IgD-negative memory B cell (primary cell): ENCODE results near the gene SYPL2. TPM values are rescaled to one million over a fixed set of nuclear protein-coding genes. Genes with fewer than 3 reads are reported as not detected.
"Not testable (repeated sequence)": the region's sequence is repeated elsewhere in the genome, so short reads cannot be mapped to it uniquely, and the experiment has no call there.

Experiments
- H3K27ac Mint-ChIP-seq, 3 donors: one replicate each; pipeline ENCODE4 v1.8.0; 2020 to 2022; ENCODE audit warnings: mild to moderate bottlenecking in 3 of 3, mixed read lengths in 3 of 3, moderate library complexity in 1 of 3
- H3K27me3 Mint-ChIP-seq: one replicate; pipeline ENCODE4 v1.8.0; 2021; ENCODE audit warnings: mixed read lengths
- H3K36me3 Mint-ChIP-seq: one replicate; pipeline ENCODE4 v1.8.0; 2020; ENCODE audit warnings: mild to moderate bottlenecking, mixed read lengths
- H3K4me1 Mint-ChIP-seq, 3 donors: one replicate each; pipeline ENCODE4 v1.8.0; 2020 to 2022; ENCODE audit warnings: mixed read lengths in 3 of 3, mild to moderate bottlenecking in 1 of 3
- H3K4me3 Mint-ChIP-seq, 4 donors: one replicate each; pipeline ENCODE4 v1.8.0; 2020 to 2022; ENCODE audit warnings: mild to moderate bottlenecking in 4 of 4, mixed read lengths in 4 of 4, moderate library complexity in 3 of 4
- H3K9me3 Mint-ChIP-seq, 3 donors: one replicate each; pipeline ENCODE4 v1.8.0; 2020 to 2021; ENCODE audit warnings: mixed read lengths in 3 of 3, mild to moderate bottlenecking in 1 of 3
- polyA plus RNA-seq: library from polyadenylated mRNA; unstranded; fragments of 300-500 nt; fragmentation: Illumina TruSeq; gene quantifications from one replicate; pipeline ENCODE4 v1.2.3, GENCODE V29; 2021

The SYPL2 gene
- polyA plus RNA-seq, 1 donor from 2014 or later: not detected

DNA sequence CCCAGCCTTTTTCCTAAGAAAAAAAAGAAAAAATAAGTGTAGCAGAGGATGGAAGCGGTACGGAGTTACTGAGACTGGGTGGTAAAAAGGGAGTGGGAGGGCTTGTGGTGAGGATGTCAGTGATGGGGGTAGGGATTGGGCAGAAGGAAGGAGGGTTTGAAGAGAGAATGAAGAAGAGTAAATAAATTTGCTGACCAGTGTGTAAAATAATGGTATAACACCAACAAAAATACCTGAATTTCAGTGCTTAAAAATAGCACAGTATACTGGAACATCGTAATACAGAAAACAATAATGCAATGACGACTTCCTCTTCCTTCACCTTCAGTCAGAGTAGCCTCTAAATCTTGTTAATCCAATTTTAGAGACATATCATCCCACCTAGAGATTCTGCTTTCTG, 18.8 kb upstream of the SYPL2 start:
- Mint-ChIP-seq H3K27me3 (peaks cover 12% of the 10 kb centered on the region), H3K36me3 (peaks cover 1% of the 10 kb centered on the region), H3K27ac (no peak overlapping the region), H3K4me3 (no peak overlapping the region), H3K9me3 (peaks cover 0 to 4% (median 3%) of the 10 kb centered on the region in 3 donors), H3K4me1 (peaks cover 0 to 2% (median 2%) of the 10 kb centered on the region in 3 donors)

DNA sequence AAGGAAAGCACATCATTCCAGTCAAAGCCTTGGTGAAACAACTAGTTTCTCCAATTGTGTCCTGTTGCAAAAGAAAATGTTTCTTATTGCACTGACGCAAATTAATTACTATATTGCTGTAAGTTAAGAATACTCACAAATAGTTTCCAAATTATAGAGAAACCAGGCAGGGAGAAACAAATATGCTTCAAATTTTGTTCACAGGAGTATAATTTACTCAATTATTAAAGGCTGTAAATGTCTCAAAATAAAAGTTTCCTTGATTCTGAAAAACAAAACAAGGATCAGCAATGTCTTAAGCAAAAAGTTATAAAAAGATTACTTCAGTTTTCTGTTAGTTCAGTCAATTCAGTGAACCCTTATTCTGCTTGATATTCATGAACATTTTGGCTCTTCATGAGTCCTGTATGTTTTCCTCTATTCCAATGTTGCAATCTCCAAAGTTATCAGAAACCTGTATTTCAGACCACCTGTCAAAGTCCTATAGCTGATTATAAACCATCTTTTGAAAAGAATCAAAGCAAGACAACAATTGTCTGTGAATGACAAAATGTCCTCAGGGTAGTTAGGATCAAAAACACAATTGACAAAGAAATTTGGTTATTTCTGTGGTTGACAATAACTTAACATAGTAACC, 11.7 kb upstream of the SYPL2 start:
- Mint-ChIP-seq H3K4me1 (peaks cover 0 to 2% (median 0%) of the 10 kb centered on the region in 3 donors), H3K9me3 (peaks cover 10 to 17% (median 16%) of the 10 kb centered on the region in 3 donors), H3K27ac (no peak overlapping the region), H3K36me3 (no peaks in the 10 kb centered on the region), H3K27me3 (peaks cover 18% of the 10 kb centered on the region), H3K4me3 (no peak overlapping the region)

DNA sequence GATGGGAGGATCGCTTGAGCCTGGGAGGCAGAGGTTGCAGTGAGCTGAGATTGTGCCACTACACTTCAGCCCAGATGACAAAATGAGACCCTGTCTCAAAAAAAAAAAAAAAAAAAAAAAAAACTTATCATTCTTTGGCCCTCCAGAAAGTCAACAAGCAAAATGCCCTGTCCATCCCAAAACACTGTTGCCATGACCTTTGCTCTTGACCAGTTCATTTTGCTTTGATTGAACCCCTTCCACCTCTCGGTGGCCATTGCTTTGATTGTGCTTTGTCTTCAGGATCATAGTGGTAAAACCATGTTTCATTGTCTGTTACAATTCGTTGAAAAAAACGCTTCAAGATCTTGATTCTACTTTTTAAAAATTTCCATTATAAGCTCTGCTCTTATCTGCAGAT, 8.5 kb upstream of the SYPL2 start:
- H3K27me3 Mint-ChIP-seq: peaks cover 20% of the 10 kb centered on the region
- H3K36me3 Mint-ChIP-seq: no peaks in the 10 kb centered on the region

DNA sequence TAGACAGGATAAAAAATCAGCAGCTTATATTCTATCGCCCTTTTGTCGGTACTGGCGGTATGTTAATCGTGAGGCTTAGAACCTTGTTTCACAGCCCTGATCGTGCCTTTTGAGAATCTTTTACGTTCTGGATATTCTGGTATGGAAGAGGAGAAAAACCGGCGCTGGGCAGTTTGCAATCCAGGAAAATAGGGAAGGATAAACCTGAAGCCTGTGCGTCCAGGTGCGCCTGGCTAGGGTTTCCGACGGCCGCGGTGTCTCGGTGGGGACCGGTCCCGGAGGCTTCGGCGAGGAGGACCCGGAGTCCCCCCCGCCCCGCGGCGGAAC, 258 bp upstream of the SYPL2 start:
- H3K36me3 Mint-ChIP-seq: no peaks in the 10 kb centered on the region
- H3K4me1 Mint-ChIP-seq: peaks cover 0 to 12% (median 0%) of the 10 kb centered on the region in 3 donors
- peaks cover 43% of the 10 kb centered on the region for H3K27me3 Mint-ChIP-seq
- H3K4me3 Mint-ChIP-seq: peak overlapping the region in 3 of 4 donors; percentile 47 to 85 (median 82)
- H3K27ac Mint-ChIP-seq: peak overlapping the region in 1 of 3 donors; percentile 64
- H3K9me3 Mint-ChIP-seq: no peaks in the 10 kb centered on the region

More for the DNA sequence above, 8.5 kb upstream of the SYPL2 start:
- Mint-ChIP-seq H3K4me1 (peaks cover 0 to 2% (median 0%) of the 10 kb centered on the region in 3 donors), H3K4me3 (no peak overlapping the region), H3K27ac (no peak overlapping the region), H3K9me3 (peaks cover 6 to 17% (median 15%) of the 10 kb centered on the region in 3 donors)

DNA sequence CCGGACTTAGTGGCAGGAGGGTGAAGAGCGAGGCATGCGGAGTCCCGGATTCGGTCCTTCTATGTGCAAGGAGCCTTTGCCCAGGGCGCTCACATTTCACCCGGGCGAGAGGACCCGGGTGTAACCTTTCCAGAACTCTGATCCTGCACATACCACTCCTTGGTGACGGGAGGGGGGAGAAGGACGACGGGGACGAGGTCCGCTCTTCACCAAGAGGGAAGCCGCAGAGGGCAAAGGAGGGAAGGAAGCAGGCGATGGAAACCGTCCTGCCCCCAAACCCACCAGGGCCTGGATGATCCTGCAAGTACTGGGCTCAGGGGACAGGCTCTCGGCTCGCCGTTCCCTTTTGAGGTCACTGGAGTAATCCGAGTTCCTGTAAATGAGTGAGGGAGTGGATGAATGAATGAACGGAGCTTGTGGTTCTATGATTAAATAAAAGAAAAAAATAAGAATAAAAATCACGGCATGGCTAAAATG, 993 bp downstream of the SYPL2 start:
- Mint-ChIP-seq H3K9me3 (no peaks in the 10 kb centered on the region), H3K27me3 (peaks cover 40% of the 10 kb centered on the region), H3K4me3 (peak overlapping the region in 3 of 4 donors; percentile 41 to 66 (median 51)), H3K36me3 (no peaks in the 10 kb centered on the region), H3K4me1 (peaks cover 0 to 12% (median 0%) of the 10 kb centered on the region in 3 donors), H3K27ac (no peak overlapping the region)

DNA sequence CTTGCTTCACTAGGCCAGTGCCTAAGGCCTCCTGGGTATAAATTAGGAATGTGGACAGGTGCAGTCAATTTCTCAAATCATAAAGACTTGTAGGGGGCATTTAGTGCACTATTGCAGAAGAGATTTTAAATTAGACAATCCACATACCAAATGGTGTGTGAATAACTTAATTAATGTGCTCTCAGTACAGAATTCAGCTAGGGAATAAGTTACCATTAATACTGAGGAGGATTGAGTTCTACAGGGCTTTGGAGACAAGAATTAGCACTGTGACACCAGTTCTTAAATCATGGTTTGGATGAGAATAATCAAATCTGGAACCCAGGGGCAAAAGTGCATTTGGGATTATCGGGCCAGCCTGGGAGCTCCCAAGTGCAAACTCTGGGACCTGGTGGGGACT, 1.7 kb downstream of the SYPL2 start:
- peaks cover 44% of the 10 kb centered on the region for H3K27me3 Mint-ChIP-seq
- no peak overlapping the region for H3K4me3 Mint-ChIP-seq
- H3K36me3 Mint-ChIP-seq: no peaks in the 10 kb centered on the region
- no peaks in the 10 kb centered on the region for H3K9me3 Mint-ChIP-seq
- peaks cover 0 to 12% (median 0%) of the 10 kb centered on the region in 3 donors for H3K4me1 Mint-ChIP-seq
- no peak overlapping the region for H3K27ac Mint-ChIP-seq

DNA sequence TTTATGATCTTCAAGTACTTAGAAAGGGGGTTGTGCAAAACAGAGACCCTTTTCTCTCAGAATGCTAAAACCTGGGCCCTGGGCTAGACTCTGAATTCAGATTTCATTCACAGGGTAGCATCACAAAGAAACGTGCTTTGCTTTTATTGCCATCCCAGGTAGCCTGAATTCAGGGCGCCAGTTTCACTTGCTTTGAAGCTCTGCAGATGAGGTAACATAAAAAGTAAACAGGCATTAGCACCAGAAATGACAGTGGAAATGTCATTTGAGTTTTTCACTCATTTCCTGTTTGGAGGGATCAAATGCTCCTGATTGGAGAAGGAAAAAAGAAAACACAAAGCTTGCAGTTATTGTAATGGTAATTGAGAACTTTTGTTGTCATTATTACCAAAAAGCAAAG, 2.6 kb downstream of the SYPL2 start:
- Mint-ChIP-seq H3K36me3 (no peaks in the 10 kb centered on the region), H3K4me3 (no peak overlapping the region), H3K27me3 (peaks cover 47% of the 10 kb centered on the region), H3K27ac (no peak overlapping the region), H3K4me1 (peaks cover 0 to 12% (median 0%) of the 10 kb centered on the region in 3 donors), H3K9me3 (no peaks in the 10 kb centered on the region)

DNA sequence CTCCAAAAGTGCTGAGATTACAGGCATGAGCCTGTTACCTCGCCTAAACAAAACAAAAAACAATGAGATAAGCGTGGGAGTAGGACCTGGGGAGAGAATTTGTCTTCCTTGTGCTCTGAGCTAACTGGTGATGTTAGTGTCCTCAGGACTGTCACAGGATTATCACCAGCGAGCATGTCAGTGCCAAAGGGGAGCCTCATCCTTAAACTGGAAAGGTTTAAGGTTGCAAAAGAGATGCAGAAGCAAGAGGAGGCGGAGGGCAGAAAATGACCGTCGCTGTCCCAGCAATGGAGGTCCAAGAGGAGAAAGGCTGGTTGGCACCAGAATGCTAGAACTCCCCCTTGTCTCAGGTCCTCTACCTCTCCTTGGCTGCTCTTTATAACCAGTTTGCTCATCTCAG, 3.9 kb downstream of the SYPL2 start:
- Mint-ChIP-seq H3K27me3 (peaks cover 41% of the 10 kb centered on the region), H3K9me3 (no peaks in the 10 kb centered on the region), H3K36me3 (no peaks in the 10 kb centered on the region), H3K4me1 (peaks cover 0 to 6% (median 0%) of the 10 kb centered on the region in 3 donors), H3K27ac (no peak overlapping the region), H3K4me3 (no peak overlapping the region)

DNA sequence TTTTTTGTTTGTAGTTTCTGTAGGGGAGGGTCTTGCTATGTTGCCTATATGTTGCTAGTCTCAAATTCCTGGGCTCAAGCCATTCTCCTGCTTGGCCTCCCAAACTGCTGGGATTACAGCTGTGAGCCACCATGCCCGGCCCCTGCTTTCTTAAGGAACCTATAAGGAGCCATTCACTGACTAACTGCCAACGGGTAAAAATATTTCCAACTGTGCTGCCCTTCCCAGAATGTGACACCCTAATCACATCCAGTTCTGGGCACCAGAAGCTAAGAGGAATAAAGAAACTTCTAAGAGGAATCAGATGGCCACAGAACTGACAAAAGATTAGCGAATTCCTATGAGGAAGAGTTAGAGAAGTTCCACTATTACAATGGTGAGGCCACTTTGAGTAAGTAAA, 6.4 kb downstream of the SYPL2 start:
- Mint-ChIP-seq H3K9me3 (no peaks in the 10 kb centered on the region), H3K4me3 (no peak overlapping the region), H3K27ac (no peak overlapping the region), H3K27me3 (peaks cover 40% of the 10 kb centered on the region), H3K4me1 (peaks cover 0 to 4% (median 0%) of the 10 kb centered on the region in 3 donors), H3K36me3 (no peaks in the 10 kb centered on the region)

DNA sequence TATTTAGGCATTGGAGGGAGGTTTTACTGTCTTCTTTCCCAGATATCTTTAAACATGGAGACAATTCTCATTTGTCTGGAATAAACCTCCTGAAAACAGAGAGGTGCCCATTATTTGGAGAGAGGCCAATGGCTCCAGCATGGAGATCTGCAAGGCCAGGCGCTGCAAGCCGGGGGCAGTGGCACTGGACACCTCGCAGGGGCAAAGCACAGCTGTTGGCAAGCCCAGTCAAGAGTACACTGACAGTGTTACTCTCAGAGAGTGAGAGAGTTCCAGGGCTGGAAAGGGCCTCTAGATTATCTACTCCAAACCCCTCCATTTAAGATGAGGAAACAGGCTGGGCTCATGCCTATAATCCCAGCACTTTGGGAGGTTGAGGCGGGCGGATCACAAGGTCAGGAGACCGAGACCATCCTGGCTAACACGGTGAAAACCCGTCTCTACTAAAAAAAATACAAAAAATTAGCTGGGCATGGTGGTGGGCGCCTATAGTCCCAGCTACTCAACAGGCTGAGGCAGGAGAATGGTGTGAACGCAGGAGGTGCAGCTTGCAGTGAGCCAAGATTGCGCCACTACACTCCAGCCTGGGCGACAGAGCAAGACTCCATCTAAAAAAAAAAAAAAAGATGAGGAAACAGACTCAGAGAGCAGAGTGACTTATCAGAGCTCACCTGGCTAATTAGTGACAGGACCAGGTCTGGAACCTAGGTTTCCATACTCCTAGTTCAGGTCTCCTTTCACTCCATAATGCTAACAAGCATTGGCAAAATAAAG, 7.1 kb downstream of the SYPL2 start:
- H3K27me3 Mint-ChIP-seq: peaks cover 34% of the 10 kb centered on the region
- H3K27ac Mint-ChIP-seq, H3K4me1 Mint-ChIP-seq, H3K9me3 Mint-ChIP-seq, H3K4me3 Mint-ChIP-seq, H3K36me3 Mint-ChIP-seq: not testable (repeated sequence)

DNA sequence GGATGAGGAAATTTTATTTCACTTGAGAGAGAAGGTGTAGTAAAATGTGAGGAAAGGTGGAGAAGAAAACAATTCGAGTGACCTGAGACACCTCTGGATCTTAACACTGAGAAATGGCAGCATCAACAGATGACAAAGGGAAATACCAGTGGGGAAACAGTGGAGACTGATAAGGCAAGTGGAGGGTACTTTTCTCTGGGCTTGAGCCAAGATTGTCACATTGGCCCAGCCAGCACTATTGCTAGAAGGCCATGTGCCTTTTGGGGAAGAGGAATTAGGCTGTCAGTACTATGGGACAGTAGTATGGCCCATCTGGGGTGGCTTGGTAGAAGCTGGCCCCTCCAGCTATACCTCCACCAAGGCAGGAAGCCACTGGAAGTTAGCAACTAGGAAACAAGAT, 8.4 kb downstream of the SYPL2 start:
- no peak overlapping the region for H3K27ac Mint-ChIP-seq
- no peaks in the 10 kb centered on the region for H3K4me1 Mint-ChIP-seq
- no peak overlapping the region for H3K4me3 Mint-ChIP-seq
- no peaks in the 10 kb centered on the region for H3K36me3 Mint-ChIP-seq
- H3K9me3 Mint-ChIP-seq: no peaks in the 10 kb centered on the region
- H3K27me3 Mint-ChIP-seq: peaks cover 33% of the 10 kb centered on the region

DNA sequence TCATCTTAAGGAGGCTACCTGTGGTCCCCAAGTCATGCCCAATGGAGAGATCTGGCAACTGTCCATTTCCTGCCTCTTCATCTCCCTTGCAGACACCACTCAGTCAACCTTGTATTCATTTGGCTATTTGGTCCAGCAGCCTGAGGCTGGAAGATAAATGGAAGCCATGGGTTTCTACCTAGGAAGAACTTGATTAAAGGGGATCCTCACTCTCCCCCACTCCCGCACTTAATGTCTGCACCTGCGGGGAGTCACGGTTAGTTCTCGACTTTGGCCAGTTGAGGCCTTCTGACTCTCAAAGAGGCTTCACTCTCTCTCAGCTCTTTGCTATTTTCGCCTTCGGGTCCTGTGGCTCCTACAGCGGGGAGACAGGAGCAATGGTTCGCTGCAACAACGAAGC, 8.9 kb downstream of the SYPL2 start:
- H3K9me3 Mint-ChIP-seq: no peaks in the 10 kb centered on the region
- H3K27me3 Mint-ChIP-seq: peaks cover 30% of the 10 kb centered on the region
- H3K27ac Mint-ChIP-seq: no peak overlapping the region
- no peak overlapping the region for H3K4me3 Mint-ChIP-seq
- no peaks in the 10 kb centered on the region for H3K36me3 Mint-ChIP-seq
- no peaks in the 10 kb centered on the region for H3K4me1 Mint-ChIP-seq

DNA sequence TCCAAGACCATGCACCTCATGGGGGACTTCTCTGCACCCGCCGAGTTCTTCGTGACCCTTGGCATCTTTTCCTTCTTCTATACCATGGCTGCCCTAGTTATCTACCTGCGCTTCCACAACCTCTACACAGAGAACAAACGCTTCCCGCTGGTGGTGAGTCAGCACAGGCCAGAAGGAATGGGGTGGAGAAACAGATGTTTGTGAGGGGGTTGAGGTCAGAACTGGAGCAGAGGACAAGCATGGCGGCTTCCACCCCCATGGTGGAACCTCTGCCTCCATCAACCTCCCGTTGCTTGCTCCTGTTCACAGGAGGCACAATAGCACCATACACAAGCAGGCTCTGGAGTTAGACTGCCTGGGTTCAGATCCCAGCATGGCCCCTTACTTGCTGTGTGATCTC, 10.5 kb downstream of the SYPL2 start:
- H3K36me3 Mint-ChIP-seq: no peaks in the 10 kb centered on the region

DNA sequence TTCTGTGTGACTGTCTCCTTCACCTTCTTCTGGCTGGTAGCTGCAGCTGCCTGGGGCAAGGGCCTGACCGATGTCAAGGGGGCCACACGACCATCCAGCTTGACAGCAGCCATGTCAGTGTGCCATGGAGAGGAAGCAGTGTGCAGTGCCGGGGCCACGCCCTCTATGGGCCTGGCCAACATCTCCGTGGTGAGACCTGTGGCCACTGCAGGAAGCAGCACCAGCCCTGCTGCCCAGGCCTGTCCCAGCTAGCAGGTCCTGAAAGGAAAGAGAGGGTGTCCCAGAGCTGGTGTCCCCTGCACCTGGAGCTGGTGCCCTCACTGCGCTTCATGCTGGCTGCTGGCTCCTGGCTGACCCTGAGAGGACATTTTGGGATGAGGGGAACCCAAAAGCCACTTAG, 11.5 kb downstream of the SYPL2 start:
- H3K36me3 Mint-ChIP-seq: no peaks in the 10 kb centered on the region
- no peak overlapping the region for H3K27ac Mint-ChIP-seq
- peaks cover under 1 to 2% (median 1%) of the 10 kb centered on the region in 3 donors for H3K4me1 Mint-ChIP-seq
- no peaks in the 10 kb centered on the region for H3K9me3 Mint-ChIP-seq
- H3K4me3 Mint-ChIP-seq: no peak overlapping the region
- H3K27me3 Mint-ChIP-seq: peaks cover 27% of the 10 kb centered on the region

More for the DNA sequence above, 10.5 kb downstream of the SYPL2 start:
- Mint-ChIP-seq H3K27me3 (peaks cover 26% of the 10 kb centered on the region), H3K4me3 (no peak overlapping the region), H3K9me3 (no peaks in the 10 kb centered on the region), H3K4me1 (no peaks in the 10 kb centered on the region), H3K27ac (no peak overlapping the region)

DNA sequence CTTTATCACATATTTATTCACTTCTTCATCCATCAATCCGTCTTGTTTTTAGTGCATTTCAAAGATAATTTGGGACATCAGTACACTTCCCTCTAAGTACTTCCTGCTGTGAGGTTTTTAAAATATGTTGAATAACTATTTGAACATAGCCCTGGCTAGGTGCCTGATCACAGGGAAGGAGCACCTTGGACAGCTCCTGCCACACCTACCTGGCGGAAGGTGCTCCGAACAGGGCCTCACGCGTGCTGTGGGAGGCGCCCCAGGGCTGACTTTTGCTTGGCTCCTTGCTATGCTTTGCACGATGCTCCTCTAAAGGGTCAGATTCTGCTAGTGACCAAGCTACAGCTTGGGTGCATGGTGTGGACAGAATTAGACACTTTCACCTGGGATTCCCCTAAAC, 12.5 kb downstream of the SYPL2 start:
- Mint-ChIP-seq H3K4me3 (peak overlapping the region in 1 of 4 donors; percentile 46), H3K4me1 (peaks cover 5 to 7% (median 6%) of the 10 kb centered on the region in 3 donors), H3K9me3 (no peaks in the 10 kb centered on the region), H3K27me3 (peaks cover 22% of the 10 kb centered on the region), H3K27ac (peak overlapping the region in 1 of 3 donors; percentile 69), H3K36me3 (no peaks in the 10 kb centered on the region)
